Endothelial cell of umbilical vein (primary cell): ENCODE data around the gene GLIS2.

Experiments used
- MAX ChIP-seq: IDR thresholded peaks from 2 replicates; pipeline ENCODE4 v1.6.1; 2011; ENCODE audit not compliant: insufficient read depth, insufficient read length
- POLR2AphosphoS5 ChIP-seq: IDR thresholded peaks from 2 replicates; pipeline ENCODE4 v1.6.1; 2012; ENCODE audit warnings: low read depth, mild to moderate bottlenecking, control low read depth, low read length, moderate library complexity; ENCODE audit not compliant: insufficient read depth

- no peak for TF ChIP-seq MAX
- TF ChIP-seq POLR2AphosphoS5, result no peak
Measured at GRCh38 chr16:4285167-4285566, 30.7 kb upstream of the GLIS2 start.
